Aorta (tissue), 5 donors: ENCODE data around the gene MYO1G. TPM values are rescaled to one million over a fixed set of nuclear protein-coding genes. Genes with fewer than 3 reads are reported as not detected.

Source experiments
- ATAC-seq: fragments of 200-7000 bp; cut with Tn5 transposase; one replicate; pipeline ENCODE4 v1.9.1; 2022; ENCODE audit warnings: moderate library complexity; ENCODE audit not compliant: low FRiP score
- DNase-seq, 2 donors: peaks; one replicate each; pipeline ENCODE4 v3.0.0-alpha.2; 2020
- H3K27ac ChIP-seq, 2 donors: one replicate each; pipeline ENCODE4 v1.5.1; 2013; ENCODE audit warnings: low read length in 2 of 2, mild to moderate bottlenecking in 2 of 2, moderate library complexity in 2 of 2, control low read depth in 1 of 2, inconsistent platforms in 1 of 2, low read depth in 1 of 2
- H3K27me3 ChIP-seq, 2 donors: one replicate each; pipeline ENCODE4 v1.6.1; 2013; ENCODE audit warnings: control low read depth in 1 of 2, low read length in 1 of 2, mild to moderate bottlenecking in 1 of 2, moderate library complexity in 1 of 2; ENCODE audit not compliant: insufficient read depth in 2 of 2, control insufficient read depth in 1 of 2
- H3K36me3 ChIP-seq, 2 donors: one replicate each; pipeline ENCODE4 v1.6.1; 2013; ENCODE audit warnings: control low read depth in 1 of 2, low read length in 1 of 2, mild to moderate bottlenecking in 1 of 2; ENCODE audit not compliant: insufficient read depth in 2 of 2, control insufficient read depth in 1 of 2
- H3K4me1 ChIP-seq, 2 donors: one replicate each; pipeline ENCODE4 v1.6.1; 2013; ENCODE audit warnings: low read length in 2 of 2, control low read depth in 1 of 2, mild to moderate bottlenecking in 1 of 2, moderate library complexity in 1 of 2; ENCODE audit not compliant: insufficient read depth in 2 of 2, control insufficient read depth in 1 of 2
- H3K4me3 ChIP-seq, 2 donors: one replicate each; pipeline ENCODE4 v1.5.1; 2013; ENCODE audit warnings: low read length in 2 of 2, control low read depth in 1 of 2, mild to moderate bottlenecking in 1 of 2
- H3K9me3 ChIP-seq: one replicate; pipeline ENCODE4 v1.6.1; 2013; ENCODE audit warnings: mild to moderate bottlenecking, low read length; ENCODE audit not compliant: control insufficient read depth
- WGBS, 2 donors: extraction: QIAGEN DNeasy Blood & Tissue Kit; methylation state at CpG; one replicate each; pipeline ENCODE4 v1.1.7; 2013; 5-methylcytosine and 5-hydroxymethylcytosine counted together
- intact Hi-C, 2 donors: fragments of 100-400 bp; cut with DNase I; formaldehyde crosslinking; loops; one replicate each; pipeline versions ENCODE4 v1.14.2 to v1.15.0; 2022
- polyA plus RNA-seq, 2 donors: library from polyadenylated mRNA; stranded (reverse); fragments of 200-250 nt; gene quantifications; one replicate each; pipeline ENCODE4 v1.2.3, GENCODE V29; 2013
- total RNA-seq, 2 donors: library from RNA; stranded (reverse); fragmentation: NEBNext Ultra II Directional; extraction: Animal tissue kit (Norgen Biotek cat#: 25700); gene quantifications; one replicate each; pipeline ENCODE4 v1.2.1, GENCODE V29; 2021
- donor health status: healthy with polysubstance abuse.
- donor health status: Bipolar disorder and iron deficiency.
- donor health status: DM: no; HTN: no; CAD: no.
- donor health status: DM: no; HTN: no; CAD: no.
- donor health status: DM: yes; HTN: yes; CAD: no.

The MYO1G gene
- total and polyA plus RNA-seq, 4 donors, result 1.4 to 21.3 (median 5.4) TPM

DNA sequence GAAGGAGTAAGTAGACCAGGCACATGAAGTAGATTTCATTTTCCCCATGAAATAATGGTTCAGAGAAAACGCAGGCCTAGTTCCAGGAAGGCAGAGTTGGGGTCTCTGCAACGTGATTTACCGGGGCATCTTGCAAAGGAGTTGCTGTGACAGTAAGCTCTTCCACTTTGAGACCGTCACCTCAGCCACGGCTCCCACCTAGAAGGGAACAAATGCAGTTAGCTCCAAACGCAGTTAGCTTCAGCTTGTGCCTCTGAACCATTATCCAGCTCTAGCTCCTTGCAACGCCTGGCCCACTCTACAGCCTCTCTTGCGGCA lies 7.0 kb upstream of the MYO1G start:
- WGBS, 2 donors, result 20 to 23% methylated on average over 8 of the region's 8 CpGs
- peaks cover 0 to 1% of the 10 kb centered on the region in 2 donors for H3K4me1 ChIP-seq
- H3K27me3 ChIP-seq, result no peaks in the 10 kb centered on the region
- DNase-seq (no peak), ATAC-seq (no peak)
- H3K27ac ChIP-seq, result peak overlapping the region; percentile 32 to 92
- H3K4me3 ChIP-seq, result no peak overlapping the region
- intact Hi-C loops, result loop anchor here (1.0 to 10.0 kb wide), 4 partner anchors 13 to 141 kb away; partner anchors contain the start of genes PURB (in 2 of the 2), H2AZ2 (in 1 of the 2) and TBRG4 (in 1 of the 2)
- H3K36me3 ChIP-seq, result peaks cover 4 to 7% of the 10 kb centered on the region in 2 donors
- H3K9me3 ChIP-seq, result no peaks in the 10 kb centered on the region

DNA sequence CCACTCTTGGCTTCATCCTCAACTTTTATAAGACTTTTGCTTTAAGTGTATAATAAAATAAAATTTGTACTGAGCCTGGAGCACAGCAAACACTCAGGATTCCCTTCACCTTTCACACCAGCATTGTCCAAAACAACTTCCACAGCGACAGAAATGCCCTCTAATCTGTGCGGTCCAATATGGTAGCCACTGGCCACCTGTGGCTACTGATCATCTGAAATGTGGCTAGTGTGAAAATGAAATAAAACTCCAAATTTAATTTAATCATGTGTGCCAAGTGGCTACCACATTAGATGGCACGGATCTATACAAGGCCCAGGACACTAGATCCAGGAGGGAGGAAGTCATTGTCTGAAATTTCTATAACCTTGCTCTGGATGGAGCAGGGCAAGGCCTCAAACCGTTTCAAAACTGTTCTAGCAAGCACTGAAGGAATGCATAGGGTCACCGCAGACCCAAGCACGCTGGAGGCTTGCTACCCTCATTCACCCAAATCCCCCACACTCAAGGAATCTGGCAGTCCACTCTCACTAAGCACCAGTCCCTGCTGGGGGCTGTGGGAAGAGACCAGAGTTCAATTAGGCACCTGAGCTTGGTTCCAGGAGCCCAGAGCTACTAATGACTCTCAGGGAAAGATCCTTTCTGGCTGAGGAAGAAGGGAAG lies 6.3 kb upstream of the MYO1G start:
- Histone ChIP-seq H3K4me1 (no peaks in the 10 kb centered on the region), H3K27me3 (no peaks in the 10 kb centered on the region), H3K9me3 (no peaks in the 10 kb centered on the region), H3K36me3 (peaks cover 4 to 7% of the 10 kb centered on the region in 2 donors), H3K27ac (peak overlapping the region in 1 of 2 donors; percentile 37), H3K4me3 (no peak overlapping the region)
- 76 to 79% methylated on average over 6 of the region's 6 CpGs for WGBS, 2 donors
- DNase-seq, result peak in 1 of 2 donors; percentile 20
- ATAC-seq, result no peak
- intact Hi-C loops, result loop anchor here (10.0 kb wide), 3 partner anchors 100 to 140 kb away; partner anchors contain the start of genes PURB (in 2 of the 2), H2AZ2 (in 1 of the 2) and TBRG4 (in 1 of the 2)

DNA sequence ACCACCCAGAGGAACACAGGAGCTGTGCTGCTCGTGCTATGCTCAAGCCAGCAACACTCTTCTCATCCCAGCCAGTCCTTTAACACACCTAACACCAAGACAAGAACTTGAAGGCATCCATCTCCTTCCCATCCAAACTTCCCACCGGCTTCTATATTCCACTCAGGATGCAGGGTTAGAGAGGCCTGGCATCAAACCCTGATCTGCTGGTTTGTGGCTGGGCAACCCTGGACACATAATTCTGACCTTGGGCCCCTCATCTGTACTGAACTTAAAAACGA lies 5.6 kb upstream of the MYO1G start:
- no peak overlapping the region for H3K27ac ChIP-seq
- H3K36me3 ChIP-seq, result peaks cover 4 to 7% of the 10 kb centered on the region in 2 donors
- H3K27me3 ChIP-seq, result no peaks in the 10 kb centered on the region
- WGBS, 2 donors, result 63 to 67% methylated on average over 3 of the region's 3 CpGs
- no peaks in the 10 kb centered on the region for H3K4me1 ChIP-seq
- H3K4me3 ChIP-seq, result no peak overlapping the region
- DNase-seq (peak in 1 of 2 donors; percentile 20), ATAC-seq (no peak)
- no peaks in the 10 kb centered on the region for H3K9me3 ChIP-seq
- intact Hi-C loops, result loop anchor here (10.0 kb wide), 3 partner anchors 100 to 140 kb away; partner anchors contain the start of genes PURB (in 2 of the 2), H2AZ2 (in 1 of the 2) and TBRG4 (in 1 of the 2)

DNA sequence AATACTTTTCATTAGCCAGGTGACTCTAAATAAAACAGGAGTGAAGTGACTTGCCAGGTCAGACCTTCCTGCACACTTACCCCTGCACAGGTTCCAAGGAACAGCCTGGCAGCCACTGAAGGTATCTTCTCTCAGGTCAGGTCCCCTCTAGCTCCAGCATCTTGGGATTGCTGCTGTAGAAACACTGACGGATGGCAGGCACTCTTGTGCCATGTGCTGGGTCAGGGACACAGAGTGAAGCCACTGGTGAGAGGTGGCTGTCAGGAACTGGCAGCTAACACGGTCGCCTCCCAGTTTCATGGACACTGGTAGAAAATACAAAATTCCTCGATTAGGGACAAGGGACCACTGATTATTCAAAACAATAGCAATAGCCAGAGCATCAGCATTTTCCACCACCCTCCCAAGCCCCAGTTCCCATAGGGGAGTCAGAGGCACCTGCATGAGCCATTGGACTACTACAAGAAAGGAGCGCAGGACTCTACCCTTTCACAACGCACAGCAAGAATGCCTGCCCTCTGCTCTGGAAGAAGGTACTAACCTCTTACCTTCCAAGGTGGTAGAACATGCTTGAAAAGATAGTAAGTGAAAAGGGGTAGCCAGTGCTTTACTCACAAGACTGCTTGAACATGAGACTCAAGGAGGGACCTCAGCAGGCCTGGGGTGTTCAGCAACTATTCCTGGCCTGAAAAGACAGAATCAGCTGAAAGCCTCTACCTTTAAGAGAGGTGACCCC lies 5.1 kb upstream of the MYO1G start:
- DNase-seq, result peak in 1 of 2 donors; percentile 26
- WGBS, 2 donors, result 87 to 89% methylated on average over 6 of the region's 6 CpGs
- intact Hi-C loops, result loop anchor here (10.0 kb wide), 3 partner anchors 99 to 139 kb away; partner anchors contain the start of genes PURB (in 2 of the 2), H2AZ2 (in 1 of the 2) and TBRG4 (in 1 of the 2)

DNA sequence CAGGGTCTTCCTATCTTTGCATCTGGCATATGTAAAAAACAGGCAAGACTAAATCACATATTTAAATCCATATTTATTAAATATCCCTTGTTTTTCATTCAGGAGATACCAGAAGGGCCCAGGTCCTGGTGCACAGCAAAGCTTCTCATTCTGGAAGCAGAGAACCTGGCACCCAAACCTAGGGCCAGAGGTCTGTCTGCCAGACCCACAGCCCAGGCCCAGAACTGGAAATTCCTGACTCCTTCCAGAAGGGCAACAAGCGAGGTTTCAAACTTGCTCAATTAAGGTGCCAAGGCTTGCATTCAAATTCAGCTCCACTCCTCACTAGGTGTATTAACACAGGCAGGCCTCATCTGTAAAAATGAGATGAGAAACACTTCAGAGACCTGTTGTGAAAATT lies 4.2 kb upstream of the MYO1G start:
- DNase-seq (peak in 1 of 2 donors; percentile 31), ATAC-seq (no peak)
- peaks cover 4 to 7% of the 10 kb centered on the region in 2 donors for H3K36me3 ChIP-seq
- H3K27me3 ChIP-seq, result no peaks in the 10 kb centered on the region
- 67 to 80% methylated on average over 1 of the region's 1 CpG for WGBS, 2 donors
- H3K27ac ChIP-seq, result no peak overlapping the region
- intact Hi-C loops, result loop anchor here (10.0 kb wide), 3 partner anchors 98 to 138 kb away; partner anchors contain the start of genes PURB (in 2 of the 2), H2AZ2 (in 1 of the 2) and TBRG4 (in 1 of the 2)
- no peaks in the 10 kb centered on the region for H3K9me3 ChIP-seq
- no peaks in the 10 kb centered on the region for H3K4me1 ChIP-seq
- H3K4me3 ChIP-seq, result no peak overlapping the region

More for the DNA sequence above, 5.1 kb upstream of the MYO1G start:
- H3K27me3 ChIP-seq, result no peaks in the 10 kb centered on the region
- H3K9me3 ChIP-seq, result no peaks in the 10 kb centered on the region
- no peak overlapping the region for H3K4me3 ChIP-seq
- no peaks in the 10 kb centered on the region for H3K4me1 ChIP-seq
- no peak overlapping the region for H3K27ac ChIP-seq
- no peak for ATAC-seq
- H3K36me3 ChIP-seq, result peaks cover 4 to 7% of the 10 kb centered on the region in 2 donors

DNA sequence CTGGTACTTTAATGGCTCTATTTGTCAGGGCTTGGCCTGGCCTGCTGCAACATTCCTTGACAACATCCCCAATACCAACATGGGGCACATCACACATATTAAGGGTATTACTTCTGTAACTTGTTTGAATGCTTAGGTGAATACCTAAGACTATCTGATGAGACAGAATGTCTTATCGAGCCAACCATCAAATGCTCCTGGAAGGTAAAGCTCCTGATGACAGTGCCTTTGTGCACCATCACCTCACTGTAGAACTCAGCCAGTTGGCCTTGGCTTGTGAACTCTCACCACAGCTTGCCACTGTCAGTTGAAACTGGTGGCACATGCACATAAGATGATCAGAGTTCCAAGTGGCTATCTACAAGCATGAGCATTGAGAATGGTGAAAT lies 3.7 kb upstream of the MYO1G start:
- Histone ChIP-seq H3K4me1 (no peaks in the 10 kb centered on the region), H3K27me3 (no peaks in the 10 kb centered on the region), H3K36me3 (peaks cover 4 to 7% of the 10 kb centered on the region in 2 donors), H3K27ac (no peak overlapping the region), H3K9me3 (no peaks in the 10 kb centered on the region), H3K4me3 (no peak overlapping the region)
- DNase-seq (peak; percentile 4 to 10), ATAC-seq (no peak)
- 95 to 98% methylated on average over 1 of the region's 1 CpG for WGBS, 2 donors
- intact Hi-C loops, result loop anchor here (10.0 kb wide), 3 partner anchors 98 to 138 kb away; partner anchors contain the start of genes PURB (in 2 of the 2), H2AZ2 (in 1 of the 2) and TBRG4 (in 1 of the 2)

DNA sequence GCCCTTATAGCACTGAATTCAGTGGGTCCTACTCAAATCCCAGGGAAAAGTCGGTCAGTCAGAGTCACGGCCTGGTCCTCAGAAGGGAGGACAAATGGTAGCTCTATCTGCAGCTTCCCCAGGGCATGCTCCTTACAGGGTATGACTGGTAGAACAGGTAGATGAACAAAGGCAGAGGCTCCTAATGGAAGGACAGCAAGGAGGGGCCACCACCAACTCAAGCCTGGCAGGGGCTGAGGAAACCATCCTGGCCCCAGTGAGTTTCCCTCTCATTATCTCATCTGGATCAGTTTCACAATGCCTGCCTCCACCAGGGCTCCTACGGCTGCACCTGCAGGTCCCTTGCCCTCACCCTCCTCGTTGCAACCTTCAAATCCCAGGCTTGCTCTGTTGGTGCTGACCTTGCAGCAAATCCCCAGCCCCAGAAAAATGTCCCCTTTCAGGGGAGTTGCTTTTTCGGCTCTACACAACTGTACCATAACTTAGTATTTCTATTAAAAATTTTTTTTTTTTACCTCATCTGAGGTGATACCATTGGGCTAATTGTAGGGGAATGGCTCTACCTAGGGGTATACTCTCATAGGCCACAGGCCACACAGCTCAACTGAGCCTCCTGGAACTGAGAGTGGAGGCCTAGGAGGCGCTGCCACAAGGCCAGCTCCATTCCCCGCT lies 2.4 kb upstream of the MYO1G start:
- Histone ChIP-seq H3K4me1 (no peaks in the 10 kb centered on the region), H3K36me3 (peaks cover 4 to 7% of the 10 kb centered on the region in 2 donors), H3K4me3 (no peak overlapping the region), H3K27ac (no peak overlapping the region), H3K27me3 (no peaks in the 10 kb centered on the region), H3K9me3 (no peaks in the 10 kb centered on the region)
- ATAC-seq (no peak), DNase-seq (peak; percentile 41 to 53)
- intact Hi-C loops, result loop anchor here (10.0 kb wide), 3 partner anchors 96 to 136 kb away; partner anchors contain the start of genes PURB (in 2 of the 2), H2AZ2 (in 1 of the 2) and TBRG4 (in 1 of the 2)
- WGBS, 2 donors, result 80 to 86% methylated on average over 7 of the region's 7 CpGs

DNA sequence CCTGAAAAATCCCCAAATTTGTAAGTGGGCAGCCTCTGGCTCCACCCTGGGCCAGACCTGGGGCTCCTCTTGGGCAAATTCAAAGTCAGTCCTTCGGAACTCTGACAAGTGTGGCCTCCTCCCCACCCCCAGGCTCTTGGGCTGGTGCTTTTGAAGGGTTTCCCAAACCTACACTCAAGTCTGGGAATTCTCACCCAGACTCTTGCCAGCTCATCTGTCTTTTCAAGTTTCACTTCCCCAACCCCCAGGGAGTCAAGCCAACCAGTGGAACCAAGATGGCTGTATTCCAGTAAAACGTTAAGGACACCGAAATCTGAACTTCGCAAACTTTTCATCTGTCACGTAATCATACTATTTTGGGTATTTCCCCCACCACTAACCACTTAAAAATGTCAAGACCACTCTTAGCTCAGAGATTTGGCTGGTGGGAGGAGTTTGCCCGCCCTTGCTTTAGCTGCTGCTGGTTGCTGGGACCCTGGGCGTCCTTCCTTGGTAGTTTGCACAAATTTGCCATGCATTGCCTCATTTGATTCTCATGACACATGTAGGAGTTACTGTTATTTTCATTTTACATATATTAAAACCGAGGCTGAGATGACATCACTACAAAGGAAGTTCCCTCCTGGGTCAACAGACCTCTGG lies 1.7 kb upstream of the MYO1G start:
- Histone ChIP-seq H3K9me3 (no peaks in the 10 kb centered on the region), H3K4me3 (no peak overlapping the region), H3K27ac (no peak overlapping the region), H3K36me3 (peaks cover 4 to 7% of the 10 kb centered on the region in 2 donors), H3K27me3 (no peaks in the 10 kb centered on the region), H3K4me1 (no peaks in the 10 kb centered on the region)
- intact Hi-C loops, result loop anchor here (10.0 kb wide), 3 partner anchors 96 to 136 kb away; partner anchors contain the start of genes PURB (in 2 of the 2), H2AZ2 (in 1 of the 2) and TBRG4 (in 1 of the 2)
- WGBS, 2 donors, result 5 to 14% methylated on average over 8 of the region's 8 CpGs
- ATAC-seq (no peak), DNase-seq (peak; percentile 73 to 84)
